ENCODE results near the gene INPP4A.

INPP4A gene

DNA sequence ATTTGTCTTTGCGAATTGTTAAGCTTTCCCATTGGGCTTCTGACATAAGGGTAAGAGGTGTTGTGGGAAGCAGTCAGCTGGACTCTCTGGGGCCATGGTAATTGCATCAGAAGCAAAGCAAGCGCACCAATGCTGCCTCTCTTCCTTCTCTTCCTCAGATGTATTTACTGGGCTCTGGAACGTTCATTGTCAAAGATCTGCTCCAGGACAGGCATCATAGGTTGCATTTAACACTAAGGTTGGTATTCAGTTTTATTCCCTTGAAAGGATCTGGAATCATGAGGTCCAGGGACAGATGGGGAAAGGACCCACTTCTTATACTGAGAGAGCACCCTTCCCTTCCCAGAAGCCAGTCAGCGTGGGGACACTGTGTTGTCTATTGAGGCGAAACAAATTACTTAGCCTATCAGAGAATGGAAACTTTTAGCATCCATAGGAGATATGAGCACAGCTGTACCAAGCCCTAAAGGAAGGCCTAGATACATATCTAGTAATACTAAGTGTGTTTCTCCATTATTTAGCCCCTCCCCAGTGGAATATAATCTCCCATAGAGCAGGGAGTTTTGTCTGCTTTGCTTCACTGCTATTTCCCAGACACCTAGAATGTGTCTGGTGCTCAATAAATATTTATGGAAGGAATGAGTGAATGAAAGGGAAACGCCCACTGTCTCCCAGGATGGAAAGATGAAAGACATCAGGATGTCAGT is 91.5 kb downstream of the INPP4A start:
- DNase-seq (ENCODE audit: low read depth): no peak
- TF ChIP-seq, protein P1, sequence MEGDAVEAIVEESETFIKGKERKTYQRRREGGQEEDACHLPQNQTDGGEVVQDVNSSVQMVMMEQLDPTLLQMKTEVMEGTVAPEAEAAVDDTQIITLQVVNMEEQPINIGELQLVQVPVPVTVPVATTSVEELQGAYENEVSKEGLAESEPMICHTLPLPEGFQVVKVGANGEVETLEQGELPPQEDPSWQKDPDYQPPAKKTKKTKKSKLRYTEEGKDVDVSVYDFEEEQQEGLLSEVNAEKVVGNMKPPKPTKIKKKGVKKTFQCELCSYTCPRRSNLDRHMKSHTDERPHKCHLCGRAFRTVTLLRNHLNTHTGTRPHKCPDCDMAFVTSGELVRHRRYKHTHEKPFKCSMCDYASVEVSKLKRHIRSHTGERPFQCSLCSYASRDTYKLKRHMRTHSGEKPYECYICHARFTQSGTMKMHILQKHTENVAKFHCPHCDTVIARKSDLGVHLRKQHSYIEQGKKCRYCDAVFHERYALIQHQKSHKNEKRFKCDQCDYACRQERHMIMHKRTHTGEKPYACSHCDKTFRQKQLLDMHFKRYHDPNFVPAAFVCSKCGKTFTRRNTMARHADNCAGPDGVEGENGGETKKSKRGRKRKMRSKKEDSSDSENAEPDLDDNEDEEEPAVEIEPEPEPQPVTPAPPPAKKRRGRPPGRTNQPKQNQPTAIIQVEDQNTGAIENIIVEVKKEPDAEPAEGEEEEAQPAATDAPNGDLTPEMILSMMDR (conservative IDR thresholded peaks at IDR 0.05; ENCODE audit: control insufficient read depth, insufficient read depth, low read depth, low read length): no peak
- no peak overlapping the region for H3K4me3 ChIP-seq (ENCODE audit: control insufficient read depth, low read depth, low read length)

- DNase-seq (ENCODE audit: low read depth): no peak
- no peak overlapping the region for H3K4me3 ChIP-seq (ENCODE audit: control insufficient read depth, low read depth, low read length)
- TF ChIP-seq, protein P1 (conservative IDR thresholded peaks at IDR 0.05; ENCODE audit: control insufficient read depth, insufficient read depth, low read depth, low read length): no peak
Observed at GRCh38 chr2:98537390-98538126, 92.9 kb downstream of the INPP4A start.

DNA sequence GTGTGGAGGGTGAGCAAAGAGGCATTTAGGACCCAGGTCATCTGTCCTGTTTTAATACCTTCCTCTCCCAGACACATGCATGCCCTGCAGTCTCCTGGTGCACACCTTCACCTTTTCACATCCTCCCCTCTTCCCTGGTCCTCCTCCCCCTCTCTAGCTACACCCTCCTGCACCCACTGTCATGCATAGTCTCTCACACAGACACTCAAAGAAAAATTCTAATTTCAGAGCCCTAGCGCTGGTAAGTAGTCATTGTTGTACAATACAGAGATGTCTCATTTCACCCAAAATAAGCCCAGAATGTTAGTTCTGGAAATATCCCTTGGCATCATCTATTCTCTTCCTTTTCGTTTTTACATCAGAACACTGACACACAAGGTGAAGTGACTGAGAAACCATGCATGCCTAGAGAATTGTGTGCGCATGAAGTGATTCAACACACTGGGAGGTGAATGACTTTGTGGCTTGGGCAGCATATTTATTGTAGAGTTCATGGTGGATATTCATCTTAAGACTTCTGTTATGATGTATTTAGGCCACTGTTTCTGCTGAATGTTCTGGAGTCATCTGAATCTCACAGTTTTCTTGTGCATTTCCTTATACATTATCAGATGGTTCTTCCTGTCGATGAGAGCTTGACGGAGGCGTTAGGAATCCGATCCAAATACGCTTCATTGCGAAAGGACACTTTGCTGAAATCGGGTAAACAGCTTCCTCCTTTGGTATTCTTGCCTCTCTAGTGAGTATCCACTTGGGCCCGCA is 93.8 kb downstream of the INPP4A start:
- peak; percentile 39 for DNase-seq (ENCODE audit: low read depth)
- no peak overlapping the region for H3K4me3 ChIP-seq (ENCODE audit: control insufficient read depth, low read depth, low read length)
- TF ChIP-seq, protein P1 (conservative IDR thresholded peaks at IDR 0.05; ENCODE audit: control insufficient read depth, insufficient read depth, low read depth, low read length): no peak

- no peak overlapping the region for H3K4me3 ChIP-seq (ENCODE audit: control insufficient read depth, low read depth, low read length)
- TF ChIP-seq, protein P1 (conservative IDR thresholded peaks at IDR 0.05; ENCODE audit: control insufficient read depth, insufficient read depth, low read depth, low read length): no peak
- DNase-seq (ENCODE audit: low read depth): no peak
Observed at GRCh38 chr2:98539056-98539735, 94.5 kb downstream of the INPP4A start.

DNA sequence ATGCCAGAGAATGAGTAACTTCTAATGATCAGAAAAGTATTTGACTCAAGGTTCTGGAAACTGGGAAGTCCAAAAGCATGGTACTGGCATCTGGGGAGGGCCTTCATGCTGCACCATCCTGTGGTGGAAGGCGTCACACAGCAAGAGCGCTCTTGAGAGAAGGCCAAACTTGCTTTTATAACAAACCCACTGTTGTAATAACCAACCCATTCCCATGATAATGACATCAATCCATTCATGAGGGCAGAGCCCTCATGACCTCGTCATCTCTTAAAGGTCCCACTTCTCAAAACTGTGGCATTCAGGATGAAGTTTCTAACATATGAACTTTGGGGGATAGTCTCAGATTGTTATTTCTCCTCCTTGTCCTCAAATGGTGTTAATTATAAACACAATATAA is 95.9 kb downstream of the INPP4A start:
- TF ChIP-seq, protein P1 (conservative IDR thresholded peaks at IDR 0.05; ENCODE audit: control insufficient read depth, insufficient read depth, low read depth, low read length): no peak
- H3K4me3 ChIP-seq (ENCODE audit: control insufficient read depth, low read depth, low read length): no peak overlapping the region
- no peak for DNase-seq (ENCODE audit: low read depth)

- TF ChIP-seq, protein P1 (conservative IDR thresholded peaks at IDR 0.05; ENCODE audit: control insufficient read depth, insufficient read depth, low read depth, low read length): no peak
- DNase-seq (ENCODE audit: low read depth): no peak
- no peak overlapping the region for H3K4me3 ChIP-seq (ENCODE audit: control insufficient read depth, low read depth, low read length)
Observed at GRCh38 chr2:98541489-98541888, 96.8 kb downstream of the INPP4A start.

All from fibroblast of mammary gland (primary cell).